ENCODE measurements around the gene STIP1. TPM values are rescaled to one million over a fixed set of nuclear protein-coding genes. Genes with fewer than 3 reads are reported as not detected.
A peak's percentile ranks its signal among the peaks of the same experiment; 100 is the strongest.

The STIP1 gene
- polyA plus RNA-seq, 1 donor from 2014 or later, result 161 TPM

GRCh38 chr11:64246871-64247728 lies 61.1 kb downstream of the STIP1 start, which contains the start of gene PPP1R14B:
Gene PPP1R14B (minus strand): TSS chr11:64246943. CDS start chr11:64246673, 270 bp downstream.
- Histone ChIP-seq H3K36me3 (ENCODE audit: insufficient read depth, low read length) (no peaks in the 10 kb centered on the region), H3F3A (ENCODE audit: insufficient read depth, low read length, poor library complexity, severe bottlenecking) (no peaks in the 10 kb centered on the region), H3K9me2 (ENCODE audit: insufficient read depth, low read length) (no peaks in the 10 kb centered on the region), H4K20me1 (ENCODE audit: insufficient read depth) (no peaks in the 10 kb centered on the region), H3K9me3 (ENCODE audit: low read length) (no peaks in the 10 kb centered on the region), H3K9ac (ENCODE audit: low read length) (peak within 1 kb of the TSS; percentile 85), H3K4me3 (ENCODE audit: low read length) (peak within 1 kb of the TSS; percentile 99), H3K79me2 (replicated peaks; ENCODE audit: insufficient read depth, low read length) (peaks cover 13% of the 10 kb centered on the region), H2AFZ (ENCODE audit: low read depth, low read length) (peak within 1 kb of the TSS; percentile 49), H3K27ac (ENCODE audit: low read length) (peak within 1 kb of the TSS; percentile 81), H3K4me2 (ENCODE audit: low read length) (peak within 1 kb of the TSS; percentile 89), H3K27me3 (ENCODE audit: insufficient read depth, low read depth, low read length) (peaks cover 8% of the 10 kb centered on the region)
- TF ChIP-seq SMC3 (conservative IDR thresholded peaks at IDR 0.05; ENCODE audit: poor library complexity) (no peak), TAF1 (IDR thresholded peaks at IDR 0.05; ENCODE audit: low read depth) (peak; percentile 29), POLR2AphosphoS5 (IDR thresholded peaks at IDR 0.05) (peak; percentile 69), RAD21 (conservative IDR thresholded peaks at IDR 0.05) (no peak), CTCF (IDR thresholded peaks at IDR 0.05; ENCODE audit: poor library complexity, severe bottlenecking) (peak; percentile 51), EP300 (conservative IDR thresholded peaks at IDR 0.05; ENCODE audit: poor library complexity, severe bottlenecking) (no peak), REST (IDR thresholded peaks at IDR 0.05; ENCODE audit: borderline replicate concordance) (peak; percentile 19), EZH2 (IDR thresholded peaks at IDR 0.05; ENCODE audit: borderline replicate concordance, insufficient read depth, low read length, poor library complexity, severe bottlenecking) (no peak), MXI1 (conservative IDR thresholded peaks at IDR 0.05; ENCODE audit: poor library complexity, severe bottlenecking) (peak; percentile 94)

- H3K4me3 ChIP-seq (ENCODE audit: low read length), result peak overlapping the region; percentile 84
- no peaks in the 10 kb centered on the region for H3K36me3 ChIP-seq (ENCODE audit: insufficient read depth, low read length)
- H3K9me2 ChIP-seq (ENCODE audit: insufficient read depth, low read length), result no peaks in the 10 kb centered on the region
- H3K4me2 ChIP-seq (ENCODE audit: low read length), result no peak overlapping the region
- H3K27ac ChIP-seq (ENCODE audit: low read length), result no peak overlapping the region
- H4K20me1 ChIP-seq (ENCODE audit: insufficient read depth), result no peaks in the 10 kb centered on the region
- peak overlapping the region; percentile 85 for H3K9ac ChIP-seq (ENCODE audit: low read length)
- no peak overlapping the region for H2AFZ ChIP-seq (ENCODE audit: low read depth, low read length)
- no peaks in the 10 kb centered on the region for H3F3A ChIP-seq (ENCODE audit: insufficient read depth, low read length, poor library complexity, severe bottlenecking)
- TF ChIP-seq TAF1 (IDR thresholded peaks at IDR 0.05; ENCODE audit: low read depth) (peak; percentile 14), REST (IDR thresholded peaks at IDR 0.05; ENCODE audit: borderline replicate concordance) (no peak)
- H3K79me2 ChIP-seq (replicated peaks; ENCODE audit: insufficient read depth, low read length), result peaks cover 13% of the 10 kb centered on the region
- H3K9me3 ChIP-seq (ENCODE audit: low read length), result no peaks in the 10 kb centered on the region
- peaks cover 8% of the 10 kb centered on the region for H3K27me3 ChIP-seq (ENCODE audit: insufficient read depth, low read depth, low read length)
These were observed 62.0 kb downstream of the STIP1 start for GRCh38 chr11:64247729-64248531.
